ENCODE measurements around the gene SLC13A2.
"Not testable (repeated sequence)": the region's sequence is repeated elsewhere in the genome, so short reads cannot be mapped to it uniquely, and the experiment has no call there.

Gene SLC13A2

DNA sequence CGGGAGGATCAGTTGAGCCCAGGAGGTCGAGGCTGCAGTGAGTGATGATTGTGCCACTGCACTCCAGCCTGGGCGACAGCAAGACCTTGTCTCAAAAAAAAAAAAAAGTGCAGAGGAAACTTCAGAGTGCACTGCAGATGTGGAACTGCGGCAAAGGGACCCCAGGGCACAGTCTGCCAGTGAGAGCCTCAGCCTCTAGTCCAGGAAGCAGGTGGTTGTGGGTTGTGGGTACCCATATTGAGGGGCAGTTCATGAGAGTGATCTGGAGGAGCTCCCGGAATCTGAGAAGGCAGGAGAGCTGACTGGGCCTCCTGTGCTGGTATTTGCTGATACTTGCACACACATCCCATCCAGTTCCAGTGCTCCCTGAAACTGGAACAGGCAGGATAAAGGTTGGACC is 45.8 kb downstream of the SLC13A2 start:
- DNase-seq = no peak

DNA sequence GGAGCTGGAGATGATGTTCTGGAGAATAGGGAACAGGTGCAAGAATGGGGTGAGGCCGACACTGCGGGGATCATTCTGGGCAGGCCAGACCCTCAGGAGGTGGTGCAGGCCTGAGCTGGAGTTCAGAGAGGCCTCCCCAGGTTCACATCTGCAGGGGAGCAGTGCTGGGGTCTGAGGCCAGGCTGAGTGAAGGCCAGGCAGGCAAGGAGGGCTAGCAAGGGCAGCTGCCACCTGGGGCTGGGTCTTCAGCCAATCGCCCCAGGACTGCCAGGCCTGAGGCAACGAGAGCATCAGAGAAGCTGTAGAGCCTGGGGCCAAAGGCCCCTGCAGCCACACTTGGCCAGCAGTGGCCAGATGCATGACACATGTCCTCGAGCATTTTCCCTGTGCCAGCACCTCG is 47.2 kb downstream of the SLC13A2 start:
- no peak for DNase-seq

- DNase-seq = no peak
These were observed 48.1 kb downstream of the SLC13A2 start for GRCh38 chr17:28521311-28522085.

- not testable (repeated sequence) for DNase-seq
These were observed 48.8 kb downstream of the SLC13A2 start for GRCh38 chr17:28522281-28522680.

DNA sequence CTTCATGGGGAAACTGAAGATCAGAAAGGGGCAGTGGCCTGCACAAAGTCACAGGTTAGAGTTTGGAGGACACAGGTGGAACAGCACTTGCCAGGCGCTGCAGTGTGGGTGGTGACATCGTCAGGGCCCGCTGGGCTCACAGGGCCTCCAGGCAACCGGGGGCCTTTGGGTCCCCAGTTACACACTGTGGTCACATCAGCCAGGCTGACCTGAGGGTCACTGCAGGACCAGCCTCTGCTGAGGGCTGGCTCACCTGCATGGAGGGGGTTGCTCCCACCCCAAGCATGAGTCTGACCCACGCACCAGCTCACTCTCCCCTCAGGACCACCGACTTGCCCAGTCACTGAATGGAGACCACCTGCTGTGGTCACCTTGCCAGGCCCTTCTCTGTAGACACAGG is 49.7 kb downstream of the SLC13A2 start:
- no peak for DNase-seq

GRCh38 chr17:28523876-28524275 is 50.4 kb downstream of the SLC13A2 start:
- no peak for DNase-seq

DNA sequence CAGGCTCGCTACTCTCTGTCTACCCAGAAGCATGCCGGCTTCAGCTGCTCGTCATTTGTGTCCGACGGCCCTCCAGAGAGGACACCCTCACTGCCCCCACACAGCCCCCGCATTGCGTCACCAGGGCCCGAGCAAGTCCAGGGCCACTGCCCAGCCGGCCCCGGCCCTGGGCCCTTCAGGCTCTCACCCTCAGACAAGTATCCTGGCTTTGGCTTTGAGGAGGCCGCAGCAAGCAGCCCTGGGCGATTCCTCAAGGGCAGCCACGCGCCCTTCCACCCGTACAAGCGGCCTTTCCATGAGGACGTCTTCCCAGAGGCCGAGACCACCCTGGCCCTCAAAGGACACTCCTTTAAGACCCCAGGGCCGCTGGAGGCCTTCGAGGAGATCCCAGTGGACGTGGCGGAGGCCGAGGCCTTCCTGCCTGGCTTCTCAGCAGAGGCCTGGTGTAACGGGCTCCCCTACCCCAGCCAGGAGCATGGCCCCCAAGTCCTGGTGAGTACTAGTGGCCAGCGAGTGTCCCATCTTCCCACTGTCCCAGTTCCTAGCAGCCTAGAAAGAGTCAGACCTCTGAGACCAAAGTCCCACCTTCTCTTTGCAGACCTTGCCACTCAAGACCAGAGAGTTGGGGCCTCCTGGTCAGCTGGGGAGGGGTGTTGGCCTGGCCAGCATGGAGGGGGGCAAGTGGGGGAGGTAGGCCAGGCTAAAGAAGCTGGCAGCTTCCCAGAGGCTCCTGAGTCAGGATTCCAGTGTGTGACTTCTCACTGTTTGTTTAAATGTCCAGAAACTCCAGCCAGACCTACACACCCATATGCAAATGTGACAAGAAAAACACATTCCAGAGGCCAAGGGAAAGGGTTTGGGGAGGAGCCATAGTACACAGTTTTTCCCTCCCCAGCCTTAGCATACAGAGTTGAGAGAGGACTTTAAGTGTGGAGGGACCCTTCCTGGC is 51.3 kb downstream of the SLC13A2 start:
- DNase-seq = no peak

GRCh38 chr17:28526381-28526780 is 52.9 kb downstream of the SLC13A2 start:
- DNase-seq = no peak

- DNase-seq = no peak
These were observed 53.8 kb downstream of the SLC13A2 start for GRCh38 chr17:28527181-28527681.

- no peak for DNase-seq
These were observed 54.4 kb downstream of the SLC13A2 start for GRCh38 chr17:28527859-28528258.

DNA sequence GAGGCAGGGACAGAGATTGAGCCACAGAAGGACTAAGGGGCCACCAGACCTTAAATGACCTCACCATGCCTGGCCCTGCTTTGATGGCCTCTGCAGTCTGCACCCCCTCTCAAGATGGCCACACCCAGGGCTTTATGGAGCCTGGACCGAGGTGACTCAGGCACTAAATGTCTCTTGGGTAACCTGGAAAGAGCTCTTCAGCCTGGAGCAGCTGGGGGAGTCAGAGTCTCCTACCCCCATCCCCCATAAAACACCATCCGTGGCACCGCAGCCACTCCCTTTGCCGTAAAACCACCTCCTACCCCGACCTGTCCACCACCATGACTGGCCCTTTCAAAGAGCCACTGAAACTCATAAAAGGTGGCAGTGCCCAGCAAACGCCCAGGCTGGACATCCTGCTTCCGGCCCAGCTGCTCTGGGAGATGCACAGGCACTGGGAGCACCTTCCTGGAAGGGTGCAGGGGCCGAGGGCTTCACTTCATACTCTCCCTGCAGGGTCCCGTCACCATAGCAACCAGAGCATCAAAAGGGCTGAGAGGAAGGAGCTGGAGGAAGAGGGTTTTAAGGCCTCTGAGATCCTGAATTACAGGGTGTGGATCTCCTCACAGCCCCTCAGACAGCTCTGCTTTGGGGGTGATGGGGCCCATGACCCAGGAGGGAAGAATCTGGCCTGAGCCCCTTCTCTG is 55.0 kb downstream of the SLC13A2 start:
- DNase-seq = no peak

DNA sequence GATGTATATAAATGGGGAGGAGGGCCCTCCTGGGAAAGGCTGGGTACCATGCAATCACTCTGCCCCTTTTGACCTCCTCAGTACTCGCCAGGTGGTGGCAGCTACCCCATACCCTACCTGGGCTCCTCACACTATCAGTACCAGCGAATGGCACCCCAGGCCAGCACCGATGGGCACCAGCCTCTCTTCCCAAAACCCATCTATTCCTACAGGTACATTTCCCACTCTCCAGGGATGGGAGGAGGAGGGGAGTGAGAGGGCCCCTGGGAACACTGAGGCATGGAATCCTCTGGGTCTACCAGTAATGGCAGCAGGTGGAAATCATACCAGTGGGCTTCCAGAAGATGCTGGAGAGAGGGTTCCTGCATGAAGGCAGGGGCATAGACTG is 55.6 kb downstream of the SLC13A2 start:
- DNase-seq = no peak

DNA sequence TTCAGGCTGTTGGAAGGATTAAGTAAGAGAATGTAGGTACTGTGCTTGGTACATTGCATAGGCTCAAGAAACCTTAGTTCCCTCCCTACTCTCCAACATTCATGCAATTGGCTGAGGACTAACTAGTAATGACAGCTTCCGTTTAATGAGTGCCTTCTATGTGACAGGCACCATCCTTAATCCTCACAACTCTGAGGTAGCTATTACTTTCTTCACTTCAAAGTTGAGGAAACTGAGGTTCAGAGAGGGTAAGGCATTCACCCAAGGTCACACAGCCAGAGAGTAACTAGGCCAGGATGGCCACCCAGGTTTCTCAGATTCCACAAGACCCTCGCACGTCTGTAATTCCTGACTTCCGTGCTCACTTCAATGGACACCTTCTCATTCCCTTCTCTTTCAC is 56.8 kb downstream of the SLC13A2 start:
- no peak for DNase-seq

- no peak for DNase-seq
These were observed 57.5 kb downstream of the SLC13A2 start for GRCh38 chr17:28530926-28531325.

GRCh38 chr17:28532050-28532960 is 58.9 kb downstream of the SLC13A2 start:
- no peak for DNase-seq

GRCh38 chr17:28533091-28533807 is 59.8 kb downstream of the SLC13A2 start:
- DNase-seq = no peak

DNA sequence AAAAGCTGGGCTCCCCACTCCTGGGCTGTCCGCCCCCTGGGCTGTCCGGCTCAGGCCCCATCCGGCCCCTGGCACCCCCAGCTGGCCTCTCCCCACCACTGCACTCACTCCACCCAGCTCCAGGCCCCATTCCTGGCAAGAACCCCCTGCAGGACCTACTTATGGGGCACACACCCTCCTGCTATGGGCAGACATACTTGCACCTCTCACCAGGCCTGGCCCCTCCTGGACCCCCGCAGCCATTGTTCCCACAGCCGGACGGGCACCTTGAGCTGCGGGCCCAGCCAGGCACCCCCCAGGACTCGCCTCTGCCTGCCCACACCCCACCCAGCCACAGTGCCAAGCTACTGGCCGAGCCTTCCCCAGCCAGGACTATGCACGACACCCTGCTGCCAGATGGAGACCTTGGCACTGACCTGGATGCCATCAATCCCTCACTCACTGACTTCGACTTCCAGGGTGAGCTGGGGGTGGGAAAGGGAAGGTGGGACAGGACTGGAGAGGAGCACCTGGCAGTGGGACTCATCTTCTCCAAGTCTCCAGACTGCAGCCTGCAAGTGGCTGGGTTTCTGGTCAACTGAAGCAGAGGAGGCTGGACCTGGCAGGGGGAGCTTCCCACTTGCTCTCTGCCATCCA is 61.4 kb downstream of the SLC13A2 start:
- no peak for DNase-seq

GRCh38 chr17:28536532-28537218 is 63.2 kb downstream of the SLC13A2 start:
- DNase-seq = no peak

- DNase-seq = no peak
These were observed 63.8 kb downstream of the SLC13A2 start for GRCh38 chr17:28537219-28537610.

DNA sequence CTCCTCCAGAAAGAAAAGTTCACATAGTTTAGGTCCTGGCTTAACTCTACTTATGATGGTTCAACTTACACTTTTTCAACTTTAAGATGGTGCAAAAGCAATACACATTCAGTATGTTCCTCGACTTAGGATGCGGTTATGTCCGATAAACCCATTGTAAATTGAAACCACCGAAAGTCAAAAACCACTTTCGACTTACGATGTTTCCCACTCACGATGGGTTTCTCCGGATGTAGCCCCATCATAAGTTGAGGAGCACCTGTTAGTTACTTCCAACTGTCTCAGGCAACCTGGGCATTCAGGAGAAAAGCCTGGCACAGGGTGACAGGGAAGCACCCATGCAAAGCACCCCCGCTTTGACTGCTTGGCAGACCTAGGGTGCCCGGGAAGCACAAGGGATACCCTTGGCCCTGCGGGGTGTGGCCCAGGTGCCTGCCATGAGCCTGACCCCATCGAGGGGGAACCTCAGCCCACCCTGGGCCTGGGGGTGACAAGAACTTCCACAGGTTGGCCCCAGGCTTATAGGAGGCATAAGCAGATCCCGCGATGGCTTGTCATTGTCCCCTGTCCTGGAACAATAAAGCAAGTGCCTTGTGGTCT is 65.0 kb downstream of the SLC13A2 start:
- no peak for DNase-seq

Measured in activated CD4-positive, alpha-beta T cell treated with anti-CD3 and anti-CD28 coated beads for 4 hours (primary cell).